B cell (primary cell): ENCODE data around the gene EVC. TPM values are rescaled to one million over a fixed set of nuclear protein-coding genes. Genes with fewer than 3 reads are reported as not detected.

Source experiments
- ATAC-seq: fragments of 200-7000 bp; cut with Tn5 transposase; one replicate; pipeline ENCODE4 v1.10.0; 2021; ENCODE audit warnings: low read depth, mild to moderate bottlenecking, moderate number of reproducible peaks, moderate library complexity
- CTCF ChIA-PET: fragments of 350-600 bp; sonication (Branson Sonifier 250); formaldehyde crosslinking; loops from one replicate; lab custom pipeline; 2021; ENCODE audit warnings: antibody characterized with exemption, inconsistent platforms; lab: Charles Lee
- POLR2A ChIA-PET: fragments of 350-600 bp; sonication (Branson Sonifier 250); formaldehyde crosslinking; loops from one replicate; lab custom pipeline; 2021; ENCODE audit warnings: antibody characterized with exemption; lab: Charles Lee
- DNase-seq: peaks from one replicate; pipeline ENCODE4 v3.0.0; 2013
- H2AFZ ChIP-seq: 2 replicates; pipeline ENCODE4 v1.6.1; 2012; ENCODE audit warnings: mild to moderate bottlenecking, low read depth, low read length; ENCODE audit not compliant: insufficient read depth, poor library complexity, severe bottlenecking
- H3K27ac ChIP-seq, 2 donors: 1 replicate in 1 of 2; 2 replicates in 1 of 2; pipeline ENCODE4 v1.5.1; 2012 to 2013; ENCODE audit warnings: low read length in 2 of 2, mild to moderate bottlenecking in 2 of 2, moderate library complexity in 1 of 2
- H3K27me3 ChIP-seq, 4 experiments: fragments of 200-600 bp in 1 of 4; sonication (generic) in 1 of 4; replicated peaks in 1 of 4; 1 replicate in 2 of 4; 2 replicates in 2 of 4; pipeline versions ENCODE4 v1.6.1 to v1.7.0; 2013 to 2016; ENCODE audit warnings: low read length in 3 of 4, mild to moderate bottlenecking in 2 of 4, mixed read lengths in 1 of 4, moderate library complexity in 1 of 4; ENCODE audit not compliant: insufficient read depth in 4 of 4, control insufficient read depth in 3 of 4; ENCODE audit errors: control extremely low read depth in 1 of 4
- H3K36me3 ChIP-seq, 2 experiments: replicated peaks in 1 of 2; 1 replicate in 1 of 2; 2 replicates in 1 of 2; pipeline versions ENCODE4 v1.6.1 to v1.7.1; 2013; ENCODE audit warnings: low read length in 1 of 2; ENCODE audit not compliant: insufficient read depth in 2 of 2, control insufficient read depth in 1 of 2; ENCODE audit errors: control extremely low read depth in 1 of 2, extremely low read depth in 1 of 2
- H3K4me1 ChIP-seq, 2 donors: fragments of 200-600 bp in 1 of 2; sonication (generic) in 1 of 2; 1 replicate in 1 of 2; 2 replicates in 1 of 2; pipeline versions ENCODE4 v1.5.1 to v1.6.1; 2013 to 2017; ENCODE audit warnings: low read length in 2 of 2; ENCODE audit not compliant: control insufficient read depth in 2 of 2, insufficient read depth in 2 of 2
- H3K4me2 ChIP-seq: replicated peaks from 2 replicates; pipeline ENCODE3; 2012; ENCODE audit warnings: mild to moderate bottlenecking, low read depth, low read length; ENCODE audit not compliant: poor library complexity, severe bottlenecking
- H3K4me3 ChIP-seq, 5 experiments: fragments of 200-600 bp in 1 of 5; sonication (generic) in 1 of 5; 1 replicate in 3 of 5; 2 replicates in 2 of 5; pipeline versions ENCODE4 v1.5.1 to v1.7.0; 2011 to 2016; ENCODE audit warnings: low read length in 4 of 5, mild to moderate bottlenecking in 4 of 5, low read depth in 2 of 5, control low read depth in 1 of 5, moderate library complexity in 1 of 5; ENCODE audit not compliant: insufficient read depth in 1 of 5; ENCODE audit errors: control extremely low read depth in 1 of 5, extremely low read depth in 1 of 5
- H3K79me2 ChIP-seq: fragments of 200-600 bp; sonication (generic); one replicate; pipeline ENCODE4 v1.6.0; 2016; ENCODE audit warnings: low read length; ENCODE audit not compliant: control insufficient read depth, insufficient read depth
- H3K9ac ChIP-seq: fragments of 200-600 bp; sonication (generic); 2 replicates; pipeline ENCODE4 v1.6.1; 2017; ENCODE audit warnings: mild to moderate bottlenecking, low read length, moderate library complexity
- H3K9me3 ChIP-seq, 3 donors: one replicate each; pipeline versions ENCODE4 v1.6.1 to v1.7.1; 2013; ENCODE audit warnings: low read length in 2 of 3; ENCODE audit not compliant: control insufficient read depth in 2 of 3, insufficient read depth in 1 of 3; ENCODE audit errors: control extremely low read depth in 1 of 3
- H4K20me1 ChIP-seq: 2 replicates; pipeline ENCODE4 v1.6.0; 2012; ENCODE audit warnings: mild to moderate bottlenecking, low read length; ENCODE audit not compliant: insufficient read depth, control insufficient read depth, poor library complexity, severe bottlenecking
- H3K27ac Mint-ChIP-seq: one replicate; pipeline ENCODE4 v1.8.0; 2021; ENCODE audit warnings: mixed read lengths
- H3K27me3 Mint-ChIP-seq: one replicate; pipeline ENCODE4 v1.8.0; 2021; ENCODE audit warnings: mixed read lengths
- H3K4me1 Mint-ChIP-seq: one replicate; pipeline ENCODE4 v1.8.0; 2021; ENCODE audit warnings: mixed read lengths
- H3K4me3 Mint-ChIP-seq: one replicate; pipeline ENCODE4 v1.8.0; 2021; ENCODE audit warnings: mixed read lengths
- H3K9me3 Mint-ChIP-seq: one replicate; pipeline ENCODE4 v1.8.0; 2022; ENCODE audit warnings: mixed read lengths; ENCODE audit not compliant: insufficient read depth
- CTCF ChIP-seq: fragments of 200-600 bp; IDR thresholded peaks from one replicate; pipeline ENCODE4 v1.8.0; 2022; ENCODE audit warnings: antibody characterized with exemption, mild to moderate bottlenecking
- EZH2 ChIP-seq: IDR thresholded peaks from 2 replicates; pipeline ENCODE4 v1.6.1; 2012; ENCODE audit warnings: borderline replicate concordance, low read depth, mild to moderate bottlenecking, moderate library complexity, low read length; ENCODE audit not compliant: insufficient read depth, poor library complexity, severe bottlenecking
- WGBS: methylation state at CpG from one replicate; pipeline ENCODE4 v1.1.5; 2013; ENCODE audit warnings: missing lambda C conversion rate; ENCODE audit not compliant: insufficient coverage; 5-methylcytosine and 5-hydroxymethylcytosine counted together
- intact Hi-C: fragments of 100-400 bp; cut with micrococcal nuclease; formaldehyde crosslinking; loops from one replicate; pipeline ENCODE4 v1.10.0; 2022
- polyA plus RNA-seq: library from polyadenylated mRNA; depleted of rRNA; stranded (reverse); fragments of >200 nt; gene quantifications from 2 replicates; pipeline ENCODE4 v1.2.3, GENCODE V29; 2012
- total RNA-seq, 2 donors: library from RNA; stranded (reverse); fragments of 120-200 nt in 1 of 2; gene quantifications; 1 replicate in 1 of 2; 2 replicates in 1 of 2; pipeline versions ENCODE4 v1.2.3 to v1.2.4, GENCODE V29; 2013 to 2022

Gene EVC
- total and polyA plus RNA-seq, 2 donors (not counting 1 experiment from before 2014, with no cell fraction given) = 1.5 TPM; not detected in 1

DNA sequence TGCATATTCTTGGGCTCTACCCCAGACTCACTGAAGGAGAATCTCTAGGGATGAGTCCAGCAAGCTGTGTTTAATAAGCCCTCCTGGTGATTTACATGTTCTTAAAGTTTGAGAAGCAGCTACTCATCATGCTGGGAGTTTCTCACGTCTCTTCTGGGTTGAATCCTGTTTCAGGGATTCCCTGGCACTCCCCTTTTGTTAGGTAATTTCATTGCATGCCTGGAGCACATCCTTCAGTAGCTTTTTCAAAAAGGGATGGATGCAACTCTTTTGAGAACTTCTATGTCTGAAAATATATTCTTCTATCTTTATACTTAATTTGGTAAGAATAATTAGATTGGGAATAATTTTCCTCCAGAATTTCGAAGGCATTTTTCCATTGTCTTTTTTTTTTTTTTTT, 4.4 kb downstream of the EVC start:
- no peak overlapping the region for H3K4me3 ChIP-seq
- peaks cover 7% of the 10 kb centered on the region for H3K4me1 Mint-ChIP-seq
- TF ChIP-seq CTCF (no peak), EZH2 (no peak)
- no peak overlapping the region for H2AFZ ChIP-seq
- no peaks in the 10 kb centered on the region for H3K79me2 ChIP-seq
- WGBS = 0% methylated on average over 1 of the region's 2 CpGs
- no peak overlapping the region for H3K4me3 Mint-ChIP-seq
- intact Hi-C loops = no loop called here
- H3K4me1 ChIP-seq = peaks cover 0 to 6% of the 10 kb centered on the region in 2 donors
- no peak overlapping the region for H3K9ac ChIP-seq
- H3K27ac ChIP-seq = no peak overlapping the region
- DNase-seq (no peak), ATAC-seq (no peak)
- CTCF ChIA-PET = no interaction called here
- H3K9me3 Mint-ChIP-seq = peaks cover 3% of the 10 kb centered on the region
- H3K36me3 ChIP-seq = no peaks in the 10 kb centered on the region
- H3K27me3 Mint-ChIP-seq = peaks cover 19% of the 10 kb centered on the region
- H3K27me3 ChIP-seq = peaks cover 0 to 9% (median 4%) of the 10 kb centered on the region in 4 experiments
- no peak overlapping the region for H3K4me2 ChIP-seq
- H3K27ac Mint-ChIP-seq = no peak overlapping the region
- H3K9me3 ChIP-seq = peaks cover 0 to 26% (median 0%) of the 10 kb centered on the region in 3 donors
- no peaks in the 10 kb centered on the region for H4K20me1 ChIP-seq
- POLR2A ChIA-PET = no interaction called here

DNA sequence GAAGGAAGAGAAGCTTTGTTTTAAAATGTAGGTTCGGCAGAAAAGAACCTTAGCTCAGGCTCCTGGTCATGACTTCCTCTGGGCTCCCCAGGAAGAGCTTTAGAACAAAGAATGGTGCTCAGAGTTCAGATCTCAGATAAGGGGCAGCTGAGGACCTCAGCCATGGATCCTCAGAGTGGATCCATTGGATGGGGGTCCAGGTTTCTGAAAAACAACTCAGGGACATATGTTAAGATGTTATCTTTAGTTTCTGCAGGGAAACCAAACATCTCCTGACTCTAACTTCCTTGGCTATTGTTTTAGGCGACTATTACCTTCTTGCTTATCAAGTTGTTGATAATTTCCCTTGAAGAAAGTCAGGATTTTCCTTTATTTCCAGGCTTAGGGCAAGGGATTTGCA, 5.4 kb downstream of the EVC start:
- Histone ChIP-seq H3K4me1 (no peaks in the 10 kb centered on the region), H3K4me3 (no peak overlapping the region), H3K4me2 (no peak overlapping the region), H3K27me3 (peaks cover 0 to 7% (median 3%) of the 10 kb centered on the region in 4 experiments), H3K27ac (no peak overlapping the region), H2AFZ (no peak overlapping the region), H3K79me2 (no peaks in the 10 kb centered on the region), H4K20me1 (no peaks in the 10 kb centered on the region), H3K9ac (no peak overlapping the region), H3K36me3 (no peaks in the 10 kb centered on the region), H3K9me3 (peaks cover 0 to 26% (median 0%) of the 10 kb centered on the region in 3 donors)
- 83% methylated on average over 2 of the region's 2 CpGs for WGBS
- no peak for DNase-seq
- Mint-ChIP-seq H3K27ac (no peak overlapping the region), H3K4me3 (no peak overlapping the region), H3K9me3 (peaks cover 3% of the 10 kb centered on the region), H3K4me1 (peaks cover 2% of the 10 kb centered on the region), H3K27me3 (peaks cover 12% of the 10 kb centered on the region)
- ATAC-seq = no peak
- intact Hi-C loops = no loop called here
- CTCF ChIA-PET = no interaction called here
- POLR2A ChIA-PET = no interaction called here
- TF ChIP-seq EZH2 (no peak), CTCF (no peak)
